Left hindlimb (tissue), 1 donor: ENCODE data around the gene MRFAP1.

Experiments used
- DNase-seq: peaks from one replicate; pipeline ENCODE4 v3.0.0-alpha.2; 2018

MRFAP1 gene

DNA sequence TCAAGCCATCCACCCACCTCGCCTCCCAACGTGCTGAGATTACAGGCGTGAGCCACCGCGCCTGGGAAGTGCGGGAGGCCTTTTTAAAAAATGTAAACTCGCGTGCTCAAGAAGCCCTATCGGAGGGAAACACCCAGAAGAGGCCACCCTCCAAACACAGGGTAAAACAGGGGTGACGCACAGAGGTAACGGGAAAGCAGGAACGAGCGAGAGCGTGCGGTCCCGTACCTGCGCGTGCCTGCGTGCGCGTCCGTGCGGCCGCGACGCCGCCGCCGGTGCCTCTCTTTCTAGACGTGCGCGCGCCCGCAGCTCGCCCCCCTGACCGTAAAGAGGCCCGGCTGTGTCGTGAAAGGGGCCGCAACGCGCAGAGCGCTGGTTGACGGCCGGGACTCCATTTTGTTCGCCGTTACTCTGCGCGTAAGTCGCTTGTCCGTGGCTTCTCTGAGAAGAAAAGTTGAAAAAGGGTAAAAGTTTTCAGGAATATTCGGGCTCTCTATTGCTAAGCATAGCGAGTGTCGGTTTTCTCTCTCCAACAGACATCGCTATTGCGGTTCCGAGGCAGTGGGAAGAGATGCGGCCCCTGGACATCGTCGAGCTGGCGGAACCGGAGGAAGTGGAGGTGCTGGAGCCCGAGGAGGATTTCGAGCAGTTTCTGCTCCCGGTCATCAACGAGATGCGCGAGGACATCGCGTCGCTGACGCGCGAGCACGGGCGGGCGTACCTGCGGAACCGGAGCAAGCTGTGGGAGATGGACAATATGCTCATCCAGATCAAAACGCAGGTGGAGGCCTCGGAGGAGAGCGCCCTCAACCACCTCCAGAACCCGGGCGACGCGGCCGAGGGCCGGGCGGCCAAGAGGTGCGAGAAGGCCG is at the start of gene MRFAP1:
Gene MRFAP1 (plus strand): TSS at position 394 of the 872 bp plus-strand sequence. CDS start 178 bp downstream, at position 572.
- DNase-seq: peak; percentile 95

DNA sequence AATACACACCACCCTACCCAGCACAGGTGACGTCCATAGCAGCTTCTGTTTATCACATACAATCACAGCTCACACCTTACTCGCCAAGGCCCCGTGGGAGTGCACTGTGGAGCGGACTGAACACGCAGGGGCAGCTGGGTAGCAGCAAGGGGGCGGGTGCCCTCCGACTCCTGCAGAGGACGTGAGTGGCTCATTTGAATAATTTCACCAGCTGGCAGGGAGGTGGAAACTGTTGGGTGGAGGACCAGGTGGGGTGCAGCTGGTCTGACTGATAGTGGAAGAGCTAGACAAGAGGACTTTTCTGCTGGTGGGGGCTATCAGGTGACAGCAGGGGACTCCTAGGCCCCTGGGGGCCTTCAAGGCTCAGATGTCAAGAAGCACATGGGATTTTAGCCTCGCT is 49.2 kb upstream of the MRFAP1 start:
- DNase-seq: no peak

DNA sequence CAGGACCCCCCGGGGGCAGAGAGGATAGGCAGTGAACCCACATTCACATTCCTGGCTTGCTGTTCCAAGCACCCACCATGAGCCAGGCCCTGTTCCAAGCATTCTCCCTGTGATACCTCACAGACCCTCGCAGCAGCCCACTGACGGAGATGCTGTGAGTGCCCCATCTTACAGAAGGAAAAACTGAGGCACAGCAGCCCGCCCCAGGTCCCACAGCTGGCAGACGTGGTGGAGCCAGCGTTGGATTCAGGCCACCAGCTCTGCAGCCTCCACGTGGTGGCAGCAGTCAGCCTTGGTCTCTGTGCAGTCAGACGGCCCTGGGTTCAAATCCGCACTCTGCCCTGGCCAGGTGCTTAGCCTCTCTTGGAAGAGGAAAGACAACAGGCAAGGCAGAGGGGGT is 48.7 kb upstream of the MRFAP1 start:
- no peak for DNase-seq

DNA sequence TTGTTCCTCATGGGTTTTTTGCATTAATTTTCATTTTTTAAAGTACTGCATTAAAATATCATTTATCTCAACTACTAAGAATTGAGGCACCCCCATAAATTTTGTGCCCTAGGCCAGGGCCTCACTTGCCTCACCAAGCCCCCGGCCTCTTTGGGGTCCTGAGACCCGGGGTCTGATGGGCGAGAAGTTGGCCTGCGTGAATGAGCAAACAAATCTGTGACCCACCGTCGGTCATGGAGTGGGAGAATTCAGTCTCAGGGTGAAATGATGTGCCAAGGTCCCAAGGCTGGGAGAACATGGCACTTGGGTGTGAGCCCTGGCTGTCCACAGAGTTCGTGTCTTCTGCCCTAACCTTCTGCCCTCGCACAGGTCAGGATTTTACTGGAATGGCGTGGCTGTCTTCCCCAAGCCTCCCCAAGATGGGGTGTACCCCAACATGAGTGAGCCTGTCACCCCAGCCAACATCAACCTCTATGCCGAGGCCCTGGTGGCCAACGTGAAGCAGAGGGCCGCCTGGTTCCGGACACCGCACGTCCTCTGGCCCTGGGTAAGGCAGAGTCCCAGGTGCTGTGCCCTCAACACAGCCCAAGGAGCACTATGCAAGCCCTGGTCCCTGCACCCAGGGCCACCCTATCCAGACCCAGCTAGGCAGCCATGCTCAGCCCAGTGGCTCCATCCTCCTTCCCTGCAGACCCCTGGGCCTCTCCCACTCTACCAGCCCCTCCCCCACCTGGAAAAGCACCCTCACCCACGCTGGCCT is 47.5 kb upstream of the MRFAP1 start:
- DNase-seq: no peak

DNA sequence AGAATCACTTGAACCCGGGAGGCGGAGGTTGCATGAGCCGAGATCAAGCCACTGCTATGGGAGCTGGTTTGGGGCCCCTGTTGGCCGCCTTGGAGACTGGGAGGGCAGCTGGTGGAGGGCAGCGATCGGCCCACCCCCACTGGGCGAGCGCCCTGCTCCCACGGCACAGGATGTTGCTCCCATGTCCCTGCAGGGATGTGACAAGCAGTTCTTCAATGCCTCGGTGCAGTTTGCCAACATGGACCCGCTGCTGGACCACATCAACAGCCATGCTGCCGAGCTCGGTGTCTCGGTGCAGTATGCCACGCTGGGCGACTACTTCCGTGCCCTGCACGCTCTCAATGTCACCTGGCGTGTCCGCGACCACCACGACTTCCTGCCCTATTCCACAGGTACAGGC is 46.1 kb upstream of the MRFAP1 start:
- DNase-seq: no peak

DNA sequence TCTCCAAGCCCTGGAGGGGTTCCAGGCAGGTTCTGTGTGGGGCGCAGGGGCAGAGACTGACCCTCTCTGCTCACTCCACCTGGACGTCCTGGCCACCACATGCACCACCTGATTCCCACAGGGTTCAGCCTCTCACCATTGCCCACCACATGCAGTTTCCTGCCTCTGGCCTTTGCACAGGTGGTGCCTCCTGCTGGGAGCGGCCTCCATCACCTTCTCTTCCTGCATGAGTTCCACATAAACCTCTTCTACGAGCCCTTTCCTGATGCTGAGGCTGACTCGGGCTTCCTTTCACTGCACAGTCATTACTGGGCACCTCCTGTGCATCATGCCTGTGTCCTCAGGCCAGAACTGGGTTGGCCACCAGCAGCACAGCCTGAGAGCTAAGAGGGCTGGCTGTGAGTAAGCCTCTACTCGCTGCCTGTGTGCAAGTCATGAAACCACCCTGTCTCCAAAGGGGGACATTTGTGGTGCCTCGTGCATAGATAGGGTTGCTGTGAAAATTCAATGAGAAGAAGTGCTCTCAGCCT is 45.6 kb upstream of the MRFAP1 start:
- no peak for DNase-seq

DNA sequence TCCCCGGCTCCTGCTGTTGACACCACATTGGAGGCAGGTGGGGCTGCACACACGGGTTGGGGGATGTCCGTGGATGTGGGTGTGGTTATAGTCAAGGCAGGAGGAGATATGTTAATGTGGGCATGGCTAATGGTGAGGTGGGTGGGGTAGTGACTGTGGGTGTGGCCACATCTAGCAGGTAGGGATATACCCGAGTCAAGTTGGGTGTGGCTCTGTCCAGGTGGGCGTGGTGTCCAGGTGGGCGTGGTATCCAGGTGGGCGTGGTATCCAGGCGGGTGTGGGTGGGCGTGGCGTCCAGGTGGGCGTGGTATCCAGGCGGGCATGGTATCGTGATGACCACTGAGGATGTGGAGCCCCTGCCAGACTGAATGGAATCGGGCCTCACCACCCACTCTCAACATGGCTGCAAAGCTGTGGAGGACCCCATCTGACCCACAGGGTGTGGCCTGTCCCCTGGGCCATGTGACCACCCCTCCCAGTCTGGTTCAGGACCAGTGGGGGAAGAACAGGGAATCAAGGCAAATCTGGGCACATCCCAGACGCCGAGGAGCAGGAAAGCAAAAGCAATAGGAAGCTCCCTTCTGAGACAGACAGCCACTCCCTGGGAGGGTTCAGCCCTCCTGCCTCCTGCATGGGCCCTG is 44.5 kb upstream of the MRFAP1 start:
- DNase-seq: no peak

DNA sequence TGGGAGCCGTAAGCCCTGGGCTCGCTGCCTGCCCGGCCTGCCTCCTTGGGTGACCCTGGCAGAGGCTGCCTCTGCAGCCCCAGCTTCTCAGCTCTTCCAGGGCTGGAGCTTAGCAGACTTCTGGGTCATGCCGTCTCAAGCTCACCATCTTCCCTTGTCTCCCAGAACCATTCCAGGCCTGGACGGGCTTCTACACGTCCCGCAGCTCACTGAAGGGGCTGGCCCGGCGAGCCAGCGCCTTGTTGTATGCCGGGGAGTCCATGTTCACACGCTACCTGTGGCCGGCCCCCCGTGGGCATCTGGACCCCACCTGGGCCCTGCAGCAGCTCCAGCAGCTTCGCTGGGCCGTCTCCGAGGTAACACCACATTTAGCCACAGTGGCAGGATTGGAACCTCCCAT is 43.5 kb upstream of the MRFAP1 start:
- no peak for DNase-seq

DNA sequence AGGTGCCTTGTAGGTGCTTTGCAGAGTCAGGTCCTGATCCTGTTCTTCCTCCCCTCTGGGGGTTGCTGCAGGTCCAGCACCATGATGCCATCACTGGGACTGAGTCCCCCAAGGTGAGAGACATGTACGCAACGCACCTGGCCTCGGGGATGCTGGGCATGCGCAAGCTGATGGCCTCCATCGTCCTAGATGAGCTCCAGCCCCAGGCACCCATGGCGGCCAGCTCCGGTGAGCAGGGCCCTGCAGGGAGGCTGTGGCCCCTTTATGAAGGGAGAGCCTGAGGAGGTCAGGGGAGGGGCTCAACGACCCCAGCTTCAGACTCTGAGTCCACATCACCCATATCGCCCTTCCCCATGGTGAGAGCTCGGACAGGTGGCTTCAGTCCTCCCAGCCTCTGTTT is 42.4 kb upstream of the MRFAP1 start:
- no peak for DNase-seq

DNA sequence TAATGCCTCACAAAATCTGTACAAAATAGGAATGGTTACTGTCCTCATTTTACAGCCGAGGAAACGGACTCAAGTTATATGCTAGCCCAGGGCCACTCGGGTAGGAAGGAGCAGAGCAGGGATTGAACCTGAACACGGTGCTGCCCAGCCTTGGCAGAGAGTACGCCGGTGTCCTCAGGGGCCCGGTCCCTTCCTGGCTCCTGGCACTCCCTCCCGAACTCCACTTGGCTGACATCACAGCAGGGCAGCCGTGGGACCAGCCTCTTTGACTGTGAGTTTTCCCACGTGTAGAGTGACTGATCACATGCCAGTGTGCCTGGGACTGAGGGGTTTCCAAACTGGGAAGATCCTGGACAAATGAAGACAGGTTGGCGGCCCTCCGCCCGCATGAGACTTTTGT is 41.8 kb upstream of the MRFAP1 start:
- no peak for DNase-seq

DNA sequence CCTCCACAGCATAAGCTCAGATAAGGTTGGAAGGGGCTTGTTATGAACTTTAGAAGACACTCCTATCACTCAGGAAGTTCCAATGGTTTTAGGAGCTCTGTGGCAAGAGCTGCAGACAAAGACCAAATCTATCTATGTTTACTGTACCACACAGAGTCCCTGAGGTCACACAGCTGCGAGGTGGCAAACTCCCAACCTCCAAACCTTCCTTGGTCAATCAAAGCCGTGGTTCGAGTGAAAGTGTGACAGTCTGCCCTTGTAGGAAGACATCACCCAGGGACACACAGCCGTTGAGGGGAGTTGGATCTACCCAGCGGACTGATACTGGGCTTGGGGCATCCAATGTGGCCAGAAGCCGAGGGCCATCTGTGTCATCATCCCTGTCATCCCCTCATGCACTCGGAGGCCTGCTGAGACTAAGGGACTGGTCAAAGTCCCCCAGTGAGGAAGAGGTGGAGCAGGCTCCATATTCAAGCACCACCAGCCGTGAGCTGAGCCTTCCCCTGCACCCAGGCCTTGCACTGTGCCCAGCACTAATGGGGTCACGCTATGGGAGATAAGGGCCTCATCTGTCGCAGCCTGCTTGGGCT is 38.7 kb upstream of the MRFAP1 start:
- no peak for DNase-seq

DNA sequence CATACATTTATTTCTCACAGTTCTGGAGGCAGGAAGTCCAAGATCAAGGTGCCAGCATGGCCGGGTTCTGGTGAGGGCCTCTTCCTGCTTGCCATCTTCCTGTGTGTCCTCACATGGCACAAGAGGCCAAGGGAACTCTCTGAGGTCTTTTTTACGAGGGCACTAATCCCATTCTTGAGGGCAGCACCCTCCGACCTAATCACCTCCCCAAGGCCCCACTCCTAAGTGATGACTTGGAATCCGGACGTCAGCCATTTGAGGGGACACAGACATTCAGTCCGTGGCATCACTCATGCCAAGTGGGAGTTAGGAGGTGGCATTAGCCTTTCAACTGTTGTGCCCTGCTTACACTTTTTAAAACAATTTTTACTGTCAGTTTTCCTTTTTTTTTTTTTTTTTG is 38.2 kb upstream of the MRFAP1 start:
- no peak for DNase-seq

DNA sequence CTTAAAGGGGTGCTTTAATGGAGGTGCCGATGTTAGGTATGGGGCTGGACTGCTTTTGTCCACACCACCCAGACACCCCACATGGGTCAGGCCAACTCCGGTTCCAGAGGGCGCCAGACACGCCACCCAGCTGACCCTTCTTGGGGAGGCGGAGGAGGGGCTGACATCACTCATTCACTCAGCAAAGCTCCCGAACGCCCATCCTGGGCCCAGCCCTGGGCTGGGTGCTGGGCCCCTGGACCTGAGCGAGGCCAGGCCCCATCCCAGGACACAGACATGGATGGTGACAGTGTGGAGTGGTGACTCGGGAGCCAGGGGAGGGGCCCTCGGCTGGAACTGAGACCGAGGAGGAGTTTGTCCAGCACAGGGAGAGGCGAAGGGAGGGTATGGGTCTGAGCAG is 37.4 kb upstream of the MRFAP1 start:
- DNase-seq: no peak

DNA sequence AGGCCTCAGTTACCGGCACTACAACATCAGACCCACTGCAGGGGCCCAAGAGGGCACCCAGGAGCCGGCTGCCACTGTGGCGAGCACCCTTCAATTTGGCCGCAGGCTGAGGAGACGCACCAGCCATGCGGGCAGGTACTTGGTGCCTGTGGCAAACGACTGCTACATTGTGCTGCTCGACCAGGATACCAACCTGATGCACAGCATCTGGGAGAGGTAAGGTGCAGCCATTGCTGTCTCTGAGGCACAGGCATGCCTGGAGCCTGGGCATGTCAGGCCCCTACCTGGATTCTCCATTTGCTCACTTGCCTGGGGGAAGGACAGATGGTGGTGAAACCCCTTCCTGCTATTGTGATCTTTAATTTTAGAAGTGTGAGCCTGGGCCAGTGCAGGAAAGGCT is 35.4 kb upstream of the MRFAP1 start:
- DNase-seq: no peak

DNA sequence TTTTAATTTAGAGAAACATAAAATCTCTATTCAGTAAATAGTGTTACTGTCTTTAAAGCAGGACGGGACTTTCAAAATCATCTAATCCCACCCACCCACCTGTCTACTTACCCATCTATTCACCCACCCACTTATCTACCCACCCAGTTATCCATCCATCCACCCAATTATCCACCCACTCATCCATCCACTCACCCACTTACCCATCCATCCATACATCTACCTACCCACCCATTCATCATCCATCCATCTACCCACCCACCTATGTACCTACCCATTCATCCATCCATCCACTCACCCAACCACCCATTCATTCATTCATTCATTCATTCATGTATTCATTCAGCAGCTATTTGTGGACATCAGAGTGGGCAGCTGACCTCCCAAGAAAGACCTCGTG is 34.9 kb upstream of the MRFAP1 start:
- DNase-seq: no peak

DNA sequence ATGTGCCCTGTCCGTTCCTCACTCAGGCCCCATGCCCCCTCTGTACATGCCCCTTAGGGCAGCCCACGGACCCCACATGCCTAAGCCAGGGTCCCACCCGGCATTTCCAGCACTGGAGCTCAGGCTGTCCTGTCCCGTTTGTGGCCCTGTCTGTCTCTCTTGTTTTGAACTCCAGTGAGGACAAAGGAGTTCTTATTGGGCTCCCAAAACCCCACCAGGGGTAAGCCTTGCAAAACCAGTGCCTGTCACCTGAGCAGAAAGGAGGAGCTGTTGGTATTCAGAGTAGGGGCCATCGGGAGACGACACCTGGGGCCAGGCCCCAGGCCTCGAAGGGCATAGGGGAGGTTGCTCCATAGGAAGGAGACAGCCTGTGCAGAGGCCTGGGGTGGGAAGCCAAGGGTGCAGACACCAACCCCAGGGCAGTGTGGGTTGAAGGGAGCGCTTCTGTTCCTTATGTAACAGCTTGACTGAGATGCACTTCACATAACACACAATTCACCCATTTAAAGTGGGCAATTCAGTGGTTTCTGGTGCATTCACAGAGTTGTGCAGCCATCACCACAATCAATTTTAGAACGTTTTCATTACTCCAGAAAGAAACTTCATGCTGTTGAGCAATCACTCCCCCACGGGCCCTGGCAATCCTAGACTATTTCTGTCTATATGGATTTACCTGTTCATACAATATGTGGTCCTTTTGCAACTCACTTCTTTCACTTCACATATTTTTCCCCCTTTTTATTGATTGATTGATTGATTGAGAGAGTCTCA is 33.8 kb upstream of the MRFAP1 start:
- DNase-seq: no peak

DNA sequence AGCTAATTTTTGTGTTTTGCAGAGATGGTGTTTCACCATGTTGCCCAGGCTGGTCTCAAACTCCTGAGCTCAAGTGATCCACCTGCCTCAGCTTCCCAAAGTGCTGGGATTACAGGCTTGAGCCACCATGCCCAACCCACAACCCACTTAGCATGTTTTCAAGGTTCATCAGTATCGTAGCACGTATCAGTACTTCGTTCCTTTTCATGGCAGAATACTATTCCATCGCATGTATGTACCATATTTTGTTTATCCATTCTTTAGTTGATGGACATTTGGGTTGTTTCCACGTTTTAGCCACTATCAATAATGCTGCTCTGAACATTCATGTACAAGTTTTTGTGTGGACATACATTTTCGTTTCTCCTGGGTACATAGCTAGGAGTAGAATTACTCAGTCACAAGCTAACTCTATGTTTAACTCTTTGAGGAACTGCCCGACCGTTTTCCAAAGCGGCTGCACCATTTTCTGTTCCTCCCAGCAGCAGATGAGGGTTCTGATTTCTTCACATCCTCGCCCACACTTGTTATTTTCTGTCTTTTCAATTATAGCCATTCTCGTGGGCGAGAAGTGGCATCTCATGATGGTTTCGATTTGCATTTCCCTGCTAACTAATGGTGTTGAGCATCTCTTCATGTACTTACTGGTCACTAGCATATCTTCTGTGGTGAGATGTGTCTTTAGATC is 33.0 kb upstream of the MRFAP1 start:
- DNase-seq: no peak

DNA sequence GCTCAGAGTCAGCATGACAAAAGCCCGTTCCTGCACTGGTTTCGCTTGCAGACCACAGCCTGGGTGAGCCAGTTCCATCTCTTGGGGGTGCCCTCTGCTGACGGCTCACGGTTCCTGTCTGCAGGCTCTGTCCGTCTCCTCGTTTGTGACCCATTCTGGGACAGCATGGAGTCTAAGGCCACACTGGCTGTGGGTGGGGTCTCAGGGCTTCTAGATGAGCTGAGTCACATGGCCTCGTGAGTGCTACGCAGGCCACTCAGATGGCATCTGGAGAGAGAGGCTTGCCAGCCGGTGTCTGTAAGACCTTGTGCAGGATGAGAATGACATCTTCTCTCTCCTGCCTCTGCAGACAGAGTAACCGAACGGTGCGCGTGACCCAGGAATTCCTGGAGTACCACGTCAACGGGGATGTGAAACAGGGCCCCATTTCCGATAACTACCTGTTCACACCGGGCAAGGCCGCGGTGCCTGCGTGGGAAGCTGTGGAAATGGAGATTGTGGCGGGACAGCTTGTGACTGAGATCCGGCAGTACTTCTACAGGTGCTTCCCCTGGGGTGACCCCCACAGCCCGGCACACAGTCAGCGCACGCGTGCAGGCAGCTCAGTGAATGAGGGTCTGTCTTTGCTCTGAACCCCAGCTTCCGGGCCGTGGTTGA is 31.6 kb upstream of the MRFAP1 start:
- no peak for DNase-seq

DNA sequence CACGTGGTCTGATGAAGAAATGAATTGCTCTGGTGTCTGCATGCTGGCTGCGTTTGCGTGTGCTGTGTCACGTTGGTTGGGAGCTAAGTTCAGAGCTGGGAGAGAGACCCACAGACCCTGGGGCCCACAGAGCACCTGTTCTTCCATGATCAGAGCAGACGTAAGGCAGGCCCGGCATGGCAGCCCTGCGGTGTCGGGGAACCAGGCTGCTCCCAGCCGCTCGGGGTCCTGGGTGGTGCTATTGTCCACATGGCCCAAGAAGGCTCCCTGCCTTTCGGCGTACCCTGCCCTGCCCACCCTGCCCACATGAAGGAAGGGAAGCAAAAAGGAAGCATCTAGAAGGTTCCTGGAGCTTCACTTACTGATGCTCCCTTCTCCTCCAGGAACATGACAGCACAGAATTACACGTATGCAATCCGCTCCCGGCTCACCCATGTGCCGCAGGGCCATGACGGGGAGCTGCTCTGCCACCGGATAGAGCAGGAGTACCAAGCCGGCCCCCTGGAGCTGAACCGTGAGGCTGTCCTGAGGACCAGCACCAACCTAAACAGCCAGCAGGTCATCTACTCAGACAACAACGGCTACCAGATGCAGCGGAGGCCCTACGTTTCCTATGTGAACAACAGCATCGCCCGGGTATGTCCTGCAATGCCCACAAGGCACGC is 30.9 kb upstream of the MRFAP1 start:
- no peak for DNase-seq

DNA sequence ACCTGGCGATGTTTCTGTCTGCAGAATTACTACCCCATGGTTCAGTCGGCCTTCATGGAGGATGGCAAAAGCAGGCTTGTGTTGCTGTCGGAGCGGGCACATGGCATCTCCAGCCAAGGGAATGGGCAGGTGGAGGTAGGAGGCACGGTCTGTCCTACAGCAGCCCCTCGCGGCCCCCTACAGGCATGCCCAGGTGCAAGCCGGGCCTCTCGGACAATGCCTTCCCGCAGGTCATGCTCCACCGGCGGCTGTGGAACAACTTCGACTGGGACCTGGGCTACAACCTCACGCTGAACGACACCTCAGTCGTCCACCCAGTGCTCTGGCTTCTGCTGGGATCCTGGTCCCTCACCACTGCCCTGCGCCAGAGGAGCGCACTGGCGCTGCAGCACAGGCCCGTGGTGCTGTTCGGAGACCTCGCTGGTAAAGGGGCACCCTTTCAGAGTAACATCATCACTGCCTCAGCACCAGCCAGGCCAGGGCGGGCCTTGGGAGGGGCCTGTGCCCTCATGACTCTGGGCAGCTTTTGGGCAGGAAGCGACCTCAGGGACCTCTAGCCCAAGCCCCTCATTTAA is 29.5 kb upstream of the MRFAP1 start:
- DNase-seq: no peak
